Liver (tissue), 9 donors: ENCODE results near the gene SCLY. TPM values are rescaled to one million over a fixed set of nuclear protein-coding genes. Genes with fewer than 3 reads are reported as not detected.

ENCODE experiments used
- DNase-seq: peaks from one replicate; pipeline ENCODE4 v3.0.0-alpha.2; 2017; ENCODE audit warnings: low spot score
- H3K27ac ChIP-seq, 2 donors: one replicate each; pipeline ENCODE4 v1.7.0; 2013; ENCODE audit warnings: inconsistent platforms in 2 of 2, low read length in 2 of 2, control low read depth in 1 of 2, low read depth in 1 of 2, mild to moderate bottlenecking in 1 of 2
- H3K27me3 ChIP-seq, 4 donors: one replicate each; pipeline versions ENCODE4 v1.6.1 to v1.7.0; 2013; ENCODE audit warnings: low read length in 3 of 4, inconsistent platforms in 1 of 4, mild to moderate bottlenecking in 1 of 4, moderate library complexity in 1 of 4; ENCODE audit not compliant: control insufficient read depth in 4 of 4, insufficient read depth in 4 of 4
- H3K36me3 ChIP-seq, 4 donors: one replicate each; pipeline versions ENCODE4 v1.6.1 to v1.7.0; 2013; ENCODE audit warnings: low read length in 3 of 4, mild to moderate bottlenecking in 3 of 4, low read depth in 1 of 4, moderate library complexity in 1 of 4; ENCODE audit not compliant: control insufficient read depth in 4 of 4, insufficient read depth in 3 of 4
- H3K4me1 ChIP-seq, 4 donors: one replicate each; pipeline versions ENCODE4 v1.6.1 to v1.7.0; 2013; ENCODE audit warnings: low read length in 3 of 4, mild to moderate bottlenecking in 3 of 4, moderate library complexity in 1 of 4; ENCODE audit not compliant: control insufficient read depth in 4 of 4, insufficient read depth in 4 of 4
- H3K4me3 ChIP-seq, 3 donors: one replicate each; pipeline versions ENCODE4 v1.6.1 to v1.7.0; 2013; ENCODE audit warnings: low read length in 3 of 3, control low read depth in 1 of 3, low read depth in 1 of 3, mild to moderate bottlenecking in 1 of 3
- H3K9ac ChIP-seq, 2 donors: one replicate each; pipeline ENCODE4 v1.7.0; 2013; ENCODE audit warnings: low read length in 2 of 2, mild to moderate bottlenecking in 2 of 2, moderate library complexity in 2 of 2, control low read depth in 1 of 2, low read depth in 1 of 2
- H3K9me3 ChIP-seq, 4 donors: one replicate each; pipeline versions ENCODE4 v1.6.1 to v1.7.0; 2013; ENCODE audit warnings: low read length in 3 of 4; ENCODE audit not compliant: control insufficient read depth in 4 of 4
- EGR1 ChIP-seq, 2 donors: IDR thresholded peaks; 2 replicates each; pipeline ENCODE4 v1.6.1; 2016 to 2018; ENCODE audit warnings: antibody characterized with exemption in 2 of 2, low read depth in 2 of 2
- FOXA2 ChIP-seq: IDR thresholded peaks from 2 replicates; pipeline ENCODE4 v1.6.1; 2016; ENCODE audit warnings: antibody characterized with exemption
- GABPA ChIP-seq, 2 donors: IDR thresholded peaks in 1 of 2; conservative IDR thresholded peaks in 1 of 2; 2 replicates each; pipeline ENCODE4 v1.6.1; 2016; ENCODE audit warnings: antibody characterized with exemption in 2 of 2, mild to moderate bottlenecking in 1 of 2, moderate library complexity in 1 of 2
- HNF4A ChIP-seq, 2 donors: conservative IDR thresholded peaks; 2 replicates each; pipeline ENCODE4 v1.6.1; 2016; ENCODE audit warnings: antibody characterized with exemption in 2 of 2, mild to moderate bottlenecking in 2 of 2
- HNF4G ChIP-seq: IDR thresholded peaks from 2 replicates; pipeline ENCODE4 v1.6.1; 2016; ENCODE audit warnings: antibody characterized with exemption
- JUND ChIP-seq, 2 donors: IDR thresholded peaks; 2 replicates each; pipeline ENCODE4 v1.6.1; 2016; ENCODE audit warnings: antibody characterized with exemption in 2 of 2
- MAX ChIP-seq: IDR thresholded peaks from 2 replicates; pipeline ENCODE4 v1.6.1; 2016; ENCODE audit warnings: antibody characterized with exemption
- NR2F2 ChIP-seq: IDR thresholded peaks from 2 replicates; pipeline ENCODE4 v1.6.1; 2016; ENCODE audit warnings: antibody characterized with exemption
- RAD21 ChIP-seq, 2 donors: IDR thresholded peaks; 2 replicates each; pipeline ENCODE4 v1.6.1; 2016; ENCODE audit warnings: antibody characterized with exemption in 2 of 2, mild to moderate bottlenecking in 2 of 2
- REST ChIP-seq: IDR thresholded peaks from 2 replicates; pipeline ENCODE4 v1.6.1; 2016; ENCODE audit warnings: antibody characterized with exemption, mild to moderate bottlenecking
- RXRA ChIP-seq, 2 donors: IDR thresholded peaks; 2 replicates each; pipeline ENCODE4 v1.6.1; 2017 to 2018; ENCODE audit warnings: antibody characterized with exemption in 2 of 2, mild to moderate bottlenecking in 1 of 2
- SP1 ChIP-seq: IDR thresholded peaks from 2 replicates; pipeline ENCODE4 v1.6.1; 2018; ENCODE audit warnings: antibody characterized with exemption, mild to moderate bottlenecking
- TAF1 ChIP-seq: conservative IDR thresholded peaks from 2 replicates; pipeline ENCODE4 v1.6.1; 2016; ENCODE audit warnings: antibody characterized with exemption, mild to moderate bottlenecking
- YY1 ChIP-seq: IDR thresholded peaks from 2 replicates; pipeline ENCODE4 v1.6.1; 2016; ENCODE audit warnings: antibody characterized with exemption, mild to moderate bottlenecking
- WGBS: extraction: QIAGEN DNeasy Blood & Tissue Kit; methylation state at CpG from one replicate; pipeline ENCODE4 v1.1.7; 2013; 5-methylcytosine and 5-hydroxymethylcytosine counted together
- polyA plus RNA-seq, 2 donors: library from polyadenylated mRNA; stranded (reverse) in 1 of 2; unstranded in 1 of 2; fragments of 200-250 nt in 1 of 2; fragments of >200 nt in 1 of 2; fragmentation: Nextera tagmentation in 1 of 2; extraction: Ambion mirVana in 1 of 2; gene quantifications; one replicate each; pipeline versions ENCODE4 v1.2.1 to v1.2.3, GENCODE V29; 2013 to 2015
- total RNA-seq, 2 donors: library from RNA; depleted of rRNA; stranded (reverse); fragments of >200 nt; gene quantifications; one replicate each; pipeline ENCODE4 v1.2.3, GENCODE V29; 2014
- TF ChIP-seq, protein P1 (sequence below): IDR thresholded peaks from 2 replicates; pipeline ENCODE4 v1.6.1; 2016; ENCODE audit warnings: antibody characterized with exemption
- TF ChIP-seq, protein P2 (sequence below): fragments of 150-350 bp; IDR thresholded peaks from 2 replicates; pipeline ENCODE4 v1.5.1; 2017; ENCODE audit warnings: improper control_type of control experiment, low read depth, low read length; ENCODE audit not compliant: missing input control
- donor health status: healthy.
- donor health status: healthy.
- donor health status: healthy.
- donor health status: healthy.
- donor health status: healthy.

The SCLY gene
- total and polyA plus RNA-seq, 4 donors, result 21.6 to 39.2 (median 25.0) TPM

GRCh38 chr2:238097988-238098871 is 37.4 kb downstream of the SCLY start:
- H3K9me3 ChIP-seq, result no peaks in the 10 kb centered on the region
- TF ChIP-seq EGR1 (IDR thresholded peaks at IDR 0.05; ENCODE audit: low read depth in 2 of 2), result no peak
- TF ChIP-seq SP1, result no peak
- no peak for TF ChIP-seq YY1
- TF ChIP-seq MAX, result no peak
- TF ChIP-seq GABPA (IDR thresholded peaks at IDR 0.05 in 1 of 2, conservative IDR thresholded peaks at IDR 0.05 in 1 of 2), result no peak
- TF ChIP-seq HNF4A (conservative IDR thresholded peaks at IDR 0.05), result no peak
- no peak for TF ChIP-seq RXRA (IDR thresholded peaks at IDR 0.05)
- no peak for TF ChIP-seq RAD21 (IDR thresholded peaks at IDR 0.05)
- TF ChIP-seq TAF1, result no peak
- TF ChIP-seq REST, result no peak
- TF ChIP-seq NR2F2, result no peak
- no peak for TF ChIP-seq HNF4G
- no peak for TF ChIP-seq JUND (IDR thresholded peaks at IDR 0.05)
- no peak for TF ChIP-seq FOXA2
- no peaks in the 10 kb centered on the region for H3K27me3 ChIP-seq
- peak; percentile 91 for DNase-seq
- peak overlapping the region; percentile 44 to 75 for H3K27ac ChIP-seq
- no peak overlapping the region for H3K4me3 ChIP-seq
- peaks cover 0 to 6% (median 0%) of the 10 kb centered on the region in 4 donors for H3K36me3 ChIP-seq
- peaks cover 2 to 8% (median 5%) of the 10 kb centered on the region in 4 donors for H3K4me1 ChIP-seq
- WGBS, result 76% methylated on average over 37 of the region's 37 CpGs
- H3K9ac ChIP-seq, result peak overlapping the region in 1 of 2 donors; percentile 22

DNA sequence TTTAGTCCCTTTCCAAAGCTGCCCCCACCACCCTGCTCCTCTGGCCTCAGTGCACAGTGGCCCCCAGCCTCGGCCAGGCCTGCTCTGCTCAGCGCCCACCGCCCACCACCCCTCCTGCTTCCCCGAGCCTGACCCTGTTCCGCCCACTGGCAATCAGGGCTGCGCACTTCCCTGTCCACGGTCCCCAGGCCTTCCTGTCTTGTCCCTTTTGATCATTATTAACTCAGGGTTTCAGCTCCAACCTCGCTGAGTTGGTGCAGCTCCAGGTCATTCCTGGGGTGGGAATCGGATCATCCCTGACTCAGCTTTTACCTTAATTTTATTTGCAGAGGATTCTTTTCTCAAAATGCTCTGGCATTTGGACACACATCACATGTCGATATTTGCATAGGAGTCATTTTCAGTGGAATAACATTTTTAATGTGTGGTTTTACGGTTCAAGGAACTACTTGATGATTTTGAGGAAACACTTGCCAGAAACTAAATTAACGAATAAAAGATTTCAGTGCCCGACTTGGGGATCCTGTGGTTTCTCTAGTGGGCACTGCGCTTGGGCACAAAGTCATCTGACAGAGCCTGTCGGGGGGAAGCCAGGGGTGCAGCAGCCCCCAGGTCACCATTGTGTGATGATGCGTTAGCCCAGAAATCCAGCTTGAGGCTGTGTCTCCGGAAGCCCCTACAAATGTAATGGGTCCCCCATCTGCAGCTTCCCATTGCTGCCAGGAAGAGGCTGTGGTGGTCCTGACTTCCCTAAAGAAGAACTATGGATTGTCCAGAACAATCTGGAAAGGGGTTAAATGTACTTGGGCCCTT is 38.3 kb downstream of the SCLY start:
- H3K27me3 ChIP-seq, result no peaks in the 10 kb centered on the region
- WGBS, result 68% methylated on average over 17 of the region's 17 CpGs

More for the DNA sequence above, 38.3 kb downstream of the SCLY start:
- no peak for TF ChIP-seq EGR1 (IDR thresholded peaks at IDR 0.05; ENCODE audit: low read depth in 2 of 2)
- TF ChIP-seq HNF4A (conservative IDR thresholded peaks at IDR 0.05), result no peak
- TF ChIP-seq, protein P1, sequence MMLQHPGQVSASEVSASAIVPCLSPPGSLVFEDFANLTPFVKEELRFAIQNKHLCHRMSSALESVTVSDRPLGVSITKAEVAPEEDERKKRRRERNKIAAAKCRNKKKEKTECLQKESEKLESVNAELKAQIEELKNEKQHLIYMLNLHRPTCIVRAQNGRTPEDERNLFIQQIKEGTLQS, result no peak
- TF ChIP-seq, protein P2, sequence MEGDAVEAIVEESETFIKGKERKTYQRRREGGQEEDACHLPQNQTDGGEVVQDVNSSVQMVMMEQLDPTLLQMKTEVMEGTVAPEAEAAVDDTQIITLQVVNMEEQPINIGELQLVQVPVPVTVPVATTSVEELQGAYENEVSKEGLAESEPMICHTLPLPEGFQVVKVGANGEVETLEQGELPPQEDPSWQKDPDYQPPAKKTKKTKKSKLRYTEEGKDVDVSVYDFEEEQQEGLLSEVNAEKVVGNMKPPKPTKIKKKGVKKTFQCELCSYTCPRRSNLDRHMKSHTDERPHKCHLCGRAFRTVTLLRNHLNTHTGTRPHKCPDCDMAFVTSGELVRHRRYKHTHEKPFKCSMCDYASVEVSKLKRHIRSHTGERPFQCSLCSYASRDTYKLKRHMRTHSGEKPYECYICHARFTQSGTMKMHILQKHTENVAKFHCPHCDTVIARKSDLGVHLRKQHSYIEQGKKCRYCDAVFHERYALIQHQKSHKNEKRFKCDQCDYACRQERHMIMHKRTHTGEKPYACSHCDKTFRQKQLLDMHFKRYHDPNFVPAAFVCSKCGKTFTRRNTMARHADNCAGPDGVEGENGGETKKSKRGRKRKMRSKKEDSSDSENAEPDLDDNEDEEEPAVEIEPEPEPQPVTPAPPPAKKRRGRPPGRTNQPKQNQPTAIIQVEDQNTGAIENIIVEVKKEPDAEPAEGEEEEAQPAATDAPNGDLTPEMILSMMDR, result no peak
- no peak for TF ChIP-seq RXRA (IDR thresholded peaks at IDR 0.05)
- TF ChIP-seq TAF1, result no peak
- no peak for TF ChIP-seq MAX
- TF ChIP-seq JUND (IDR thresholded peaks at IDR 0.05), result no peak
- TF ChIP-seq NR2F2, result no peak
- Histone ChIP-seq H3K9me3 (no peaks in the 10 kb centered on the region), H3K27ac (peak overlapping the region; percentile 44 to 75), H3K4me1 (peaks cover 2 to 8% (median 5%) of the 10 kb centered on the region in 4 donors), H3K9ac (peak overlapping the region in 1 of 2 donors; percentile 22), H3K36me3 (peaks cover 0 to 6% (median 0%) of the 10 kb centered on the region in 4 donors), H3K4me3 (no peak overlapping the region)
- DNase-seq, result no peak
